SW480 (cell line): ENCODE measurements around the gene PLXNC1.

ENCODE experiments used
- DNase-seq: peaks from one replicate; pipeline ENCODE4 v3.0.0-alpha.2; 2016; ENCODE audit warnings: low spot score

The PLXNC1 gene

GRCh38 chr12:94204499-94205247, 56.3 kb downstream of the PLXNC1 start:
- no peak for DNase-seq

- no peak for DNase-seq
Measured at GRCh38 chr12:94205822-94206221, 57.4 kb downstream of the PLXNC1 start.

GRCh38 chr12:94206886-94207285, 58.5 kb downstream of the PLXNC1 start:
- DNase-seq = no peak

- no peak for DNase-seq
Measured at GRCh38 chr12:94207467-94207848, 59.1 kb downstream of the PLXNC1 start.

- DNase-seq = no peak
Measured at GRCh38 chr12:94207849-94208621, 59.7 kb downstream of the PLXNC1 start.

- no peak for DNase-seq
Measured at GRCh38 chr12:94208622-94208966, 60.2 kb downstream of the PLXNC1 start.

GRCh38 chr12:94209240-94209639, 60.9 kb downstream of the PLXNC1 start:
- no peak for DNase-seq

GRCh38 chr12:94211021-94211420, 62.6 kb downstream of the PLXNC1 start:
- DNase-seq = no peak

GRCh38 chr12:94218233-94218632, 69.9 kb downstream of the PLXNC1 start:
- DNase-seq = no peak

GRCh38 chr12:94219622-94220302, 71.4 kb downstream of the PLXNC1 start:
- DNase-seq = no peak

GRCh38 chr12:94220804-94221203, 72.4 kb downstream of the PLXNC1 start:
- DNase-seq = no peak

- DNase-seq = no peak
Measured at GRCh38 chr12:94222351-94223084, 74.1 kb downstream of the PLXNC1 start.

GRCh38 chr12:94223842-94224241, 75.5 kb downstream of the PLXNC1 start:
- no peak for DNase-seq

GRCh38 chr12:94225506-94225905, 77.1 kb downstream of the PLXNC1 start:
- no peak for DNase-seq

GRCh38 chr12:94225947-94226630, 77.7 kb downstream of the PLXNC1 start:
- no peak for DNase-seq

GRCh38 chr12:94227066-94227465, 78.7 kb downstream of the PLXNC1 start:
- no peak for DNase-seq

GRCh38 chr12:94228488-94228907, 80.1 kb downstream of the PLXNC1 start:
- no peak for DNase-seq

GRCh38 chr12:94229902-94230301, 81.5 kb downstream of the PLXNC1 start:
- DNase-seq = no peak

GRCh38 chr12:94230357-94230905, 82.1 kb downstream of the PLXNC1 start:
- peak; percentile 18 for DNase-seq

- DNase-seq = no peak
Measured at GRCh38 chr12:94231709-94232108, 83.3 kb downstream of the PLXNC1 start.

- DNase-seq = no peak
Measured at GRCh38 chr12:94235848-94236247, 87.5 kb downstream of the PLXNC1 start.
